Measurements from ENCODE around the gene PTPN5. TPM values are rescaled to one million over a fixed set of nuclear protein-coding genes. Genes with fewer than 3 reads are reported as not detected.

PTPN5 gene
- total RNA-seq, 1 experiment from 2014 or later = 1.4 TPM

- H3K79me1 ChIP-seq (ENCODE audit: insufficient read depth, low read depth, low read length, poor library complexity, severe bottlenecking) = no peaks in the 10 kb centered on the region
- no peak overlapping the region for H3K56ac ChIP-seq (ENCODE audit: insufficient read length, low read depth, low read length)
- Mint-ChIP-seq H3K4me3 (no peak overlapping the region), H3K9me3 (no peaks in the 10 kb centered on the region), H3K27me3 (ENCODE audit: low read depth) (no peaks in the 10 kb centered on the region), H3K36me3 (ENCODE audit: insufficient read depth in 1 of 3, low read depth in 3 of 3) (no peaks in the 10 kb centered on the region; a peak in 1 of 7 replicates), H3K4me1 (peaks cover 16 to 28% of the 10 kb centered on the region in 2 experiments), H3K27ac (no peak overlapping the region)
- H4K20me1 ChIP-seq (ENCODE audit: control insufficient read depth, insufficient read depth, insufficient read length) = no peaks in the 10 kb centered on the region
- no peak overlapping the region for H2AFZ ChIP-seq (ENCODE audit: low read length)
- no peak overlapping the region for H4K8ac ChIP-seq (replicated peaks; ENCODE audit: insufficient read length, low read depth, low read length)
- H3K18ac ChIP-seq (ENCODE audit: insufficient read length, low read depth, low read length) = no peak overlapping the region
- H3K79me2 ChIP-seq (ENCODE audit: insufficient read depth, low read length) = no peaks in the 10 kb centered on the region
- no peak overlapping the region for H2BK12ac ChIP-seq (ENCODE audit: insufficient read length, low read depth, low read length)
- H2BK15ac ChIP-seq (ENCODE audit: low read depth, low read length) = no peak overlapping the region
- H4K91ac ChIP-seq (ENCODE audit: insufficient read length, low read depth, low read length) = no peak overlapping the region
- no peak overlapping the region for H2AK5ac ChIP-seq (ENCODE audit: insufficient read length, low read length)
- no peak for DNase-seq
- H2BK20ac ChIP-seq (ENCODE audit: low read depth, low read length, poor library complexity, severe bottlenecking) = no peak overlapping the region
- WGBS (ENCODE audit: extremely low coverage, insufficient read length, low lambda C conversion rate) = no CpG with 5 or more reads among the region's 16 CpGs
- H3K4me2 ChIP-seq (ENCODE audit: insufficient read depth, insufficient read length, low read length) = no peak overlapping the region
- H3K9ac ChIP-seq (ENCODE audit: extremely low read depth, insufficient read length, low read length) = no peak overlapping the region
- no peak overlapping the region for H3K14ac ChIP-seq (ENCODE audit: insufficient read depth, low read length)
- no peak overlapping the region for H2BK120ac ChIP-seq (ENCODE audit: low read depth, low read length, poor library complexity, severe bottlenecking)
- no peak overlapping the region for H3K27ac ChIP-seq (ENCODE audit: insufficient read length, low read depth, low read length)
- H4K5ac ChIP-seq (ENCODE audit: insufficient read length, low read depth, low read length) = no peak overlapping the region
- H2BK5ac ChIP-seq (ENCODE audit: insufficient read length, low read length) = no peak overlapping the region
- no peaks in the 10 kb centered on the region for H3K23me2 ChIP-seq (ENCODE audit: insufficient read length, low read depth, low read length, poor library complexity, severe bottlenecking)
- H3K4ac ChIP-seq (ENCODE audit: low read depth, low read length) = no peak overlapping the region
- no peaks in the 10 kb centered on the region for H3K27me3 ChIP-seq (ENCODE audit: insufficient read depth, low read length)
- no peak overlapping the region for H3K23ac ChIP-seq (ENCODE audit: insufficient read length, low read depth, low read length)
- peaks cover 3% of the 10 kb centered on the region; the same call in 1 of the 2 replicates for H3K4me1 ChIP-seq (ENCODE audit: insufficient read depth, low read length)
- no peaks in the 10 kb centered on the region for H3K9me3 ChIP-seq (ENCODE audit: control insufficient read depth, low read depth, low read length)
- no peak overlapping the region for H3T11ph ChIP-seq (ENCODE audit: low read length)
- TF ChIP-seq CTCF (conservative IDR thresholded peaks at IDR 0.05) = no peak
Observed at GRCh38 chr11:18729426-18729825, 62.2 kb downstream of the PTPN5 start.

Measured in H9 (cell line).